GM06990 (cell line): Measurements from ENCODE around the gene MRPL27.

Source experiments
- DNase-seq: peaks from one replicate; pipeline ENCODE4 v3.0.0-alpha.2; 2011; ENCODE audit not compliant: insufficient read length; ENCODE audit errors: extremely low read depth
- H3K27me3 ChIP-seq: replicated peaks from 2 replicates; pipeline ENCODE4 v1.6.0; 2011; ENCODE audit warnings: low read length; ENCODE audit not compliant: control insufficient read depth, insufficient read depth
- H3K36me3 ChIP-seq: 2 replicates; pipeline ENCODE4 v1.5.1; 2011; ENCODE audit warnings: low read length; ENCODE audit not compliant: control insufficient read depth, insufficient read depth
- H3K4me3 ChIP-seq: replicated peaks from 2 replicates; pipeline ENCODE4 v1.5.1; 2011; ENCODE audit warnings: low read depth, mild to moderate bottlenecking, control low read depth, low read length
- CTCF ChIP-seq: IDR thresholded peaks from 2 replicates; pipeline ENCODE4 v1.5.1; 2011; ENCODE audit warnings: low read length, control low read depth, mild to moderate bottlenecking, inconsistent platforms; ENCODE audit not compliant: insufficient read depth, poor library complexity, severe bottlenecking

MRPL27 gene

GRCh38 chr17:50319306-50320004 is 53.5 kb downstream of the MRPL27 start:
- TF ChIP-seq CTCF = no peak
- H3K36me3 ChIP-seq = no peaks in the 10 kb centered on the region
- no peak for DNase-seq
- H3K4me3 ChIP-seq = no peak overlapping the region
- no peaks in the 10 kb centered on the region for H3K27me3 ChIP-seq

- Histone ChIP-seq H3K27me3 (no peaks in the 10 kb centered on the region), H3K36me3 (no peaks in the 10 kb centered on the region), H3K4me3 (no peak overlapping the region)
- DNase-seq = no peak
- TF ChIP-seq CTCF = no peak
These were observed 54.3 kb downstream of the MRPL27 start for GRCh38 chr17:50318501-50319285.
